Measurements from ENCODE around the gene MYH8.

The MYH8 gene

DNA sequence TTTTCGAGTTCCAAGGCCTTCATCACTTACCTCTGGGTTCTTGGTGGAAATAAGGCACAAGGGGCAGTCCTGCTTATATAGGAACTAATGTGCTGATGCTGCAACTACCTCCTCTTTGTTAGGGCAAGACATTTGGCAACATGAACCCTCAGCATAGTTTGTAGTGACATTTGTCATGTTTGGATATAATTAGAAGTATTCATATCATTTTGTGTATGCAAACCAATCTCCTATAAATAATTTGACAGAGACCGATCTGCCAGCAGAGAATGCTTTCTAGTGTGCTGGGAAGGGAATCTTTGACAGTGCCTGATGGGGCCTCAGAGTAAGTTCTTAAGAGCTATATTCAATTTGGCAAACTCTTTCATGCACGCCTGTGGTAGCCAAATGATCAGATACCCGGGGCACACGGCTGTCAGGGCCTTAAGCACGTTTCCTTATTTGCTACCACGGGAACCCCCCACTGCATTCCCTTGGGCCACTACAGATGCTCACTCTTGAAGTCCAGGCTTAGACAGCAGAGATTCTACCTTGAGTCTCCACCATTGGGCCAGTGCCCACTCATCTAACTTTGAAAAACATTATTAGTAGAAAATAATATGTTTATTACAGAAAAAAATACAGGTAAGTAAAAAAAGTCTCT is at the start of gene MYH8:
Gene MYH8 (minus strand): TSS at position 51 of the 643 bp plus-strand sequence. CDS start 1,723 bp downstream, outside the sequence.
- no peak for DNase-seq

DNA sequence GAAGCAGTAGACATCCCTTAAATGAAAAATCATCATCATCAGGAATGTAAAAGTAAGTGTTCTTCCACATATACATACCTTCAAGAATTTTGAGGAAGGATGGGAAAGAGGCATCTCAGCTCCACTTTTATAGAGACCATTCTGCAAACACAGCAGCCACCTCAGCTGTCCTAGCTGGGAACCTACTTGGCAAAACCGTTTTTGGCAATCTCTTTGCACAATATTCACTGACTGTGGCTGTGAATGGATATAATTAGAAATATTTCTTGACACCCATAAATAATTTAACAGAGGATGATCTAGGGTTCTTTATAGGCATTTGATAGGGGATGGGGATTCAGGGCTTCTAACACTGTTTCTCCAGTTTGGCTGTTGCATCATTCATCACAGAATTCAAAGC is 47.7 kb upstream of the MYH8 start, which contains the start of gene MYH4:
Gene MYH4 (minus strand): TSS at position 101 of the 400 bp plus-strand sequence. CDS start 2,814 bp downstream, outside the sequence.
- DNase-seq: no peak

DNA sequence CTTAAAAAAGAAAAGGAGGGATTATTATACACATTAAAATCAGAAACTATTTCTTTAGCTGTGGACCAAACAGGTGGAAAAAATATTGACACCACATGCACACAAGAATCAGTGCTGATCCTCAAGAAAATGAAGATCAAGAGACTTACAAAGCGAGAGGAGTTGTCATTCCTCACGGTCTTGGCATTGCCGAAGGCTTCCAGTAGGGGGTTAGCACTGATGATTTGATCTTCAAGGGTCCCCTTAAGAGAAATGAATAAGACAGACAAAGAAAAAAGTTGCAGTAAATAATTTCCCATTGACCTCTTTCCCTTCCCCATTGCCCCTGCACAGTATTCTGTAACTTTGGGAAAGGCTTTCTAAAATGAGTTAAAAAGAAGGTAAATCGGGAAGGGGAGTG is 41.7 kb upstream of the MYH8 start:
- no peak for DNase-seq

DNA sequence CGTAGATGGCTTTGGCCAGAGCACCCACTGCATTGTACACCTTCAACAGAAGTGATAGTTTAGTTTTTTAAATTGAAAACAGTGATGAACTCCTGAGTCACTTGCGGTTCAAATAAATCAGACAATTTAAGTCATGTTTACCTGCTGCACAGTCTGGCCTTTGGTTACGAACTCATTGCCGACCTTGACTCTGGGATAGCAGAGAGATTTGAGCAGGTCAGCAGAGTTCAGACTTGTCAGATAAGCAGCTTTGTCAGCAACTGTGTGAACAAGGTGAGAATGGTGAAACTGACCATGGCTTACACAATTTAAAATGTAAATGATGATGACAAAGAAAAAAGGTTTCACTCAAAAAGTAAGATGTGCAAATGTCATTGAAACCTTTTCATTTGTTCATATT is 38.3 kb upstream of the MYH8 start:
- no peak for DNase-seq

DNA sequence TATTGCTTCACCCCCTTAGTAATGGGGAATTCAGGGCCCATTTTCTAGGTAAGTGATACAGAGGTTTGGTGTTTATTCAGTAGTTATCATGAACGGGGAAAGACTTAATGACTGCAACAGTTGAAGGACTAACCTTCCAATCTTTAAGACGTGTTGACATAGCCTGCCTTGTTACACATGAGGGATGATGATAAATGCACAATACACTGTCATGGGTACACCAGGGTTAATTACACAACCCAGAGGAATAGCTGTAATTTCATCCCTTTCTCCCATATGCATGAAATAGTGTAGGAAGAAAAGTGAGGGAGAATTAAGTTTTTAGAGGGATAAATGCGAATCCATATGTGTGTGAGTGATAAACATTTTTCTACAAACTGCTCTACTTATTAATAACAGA is 37.0 kb upstream of the MYH8 start:
- no peak for DNase-seq

DNA sequence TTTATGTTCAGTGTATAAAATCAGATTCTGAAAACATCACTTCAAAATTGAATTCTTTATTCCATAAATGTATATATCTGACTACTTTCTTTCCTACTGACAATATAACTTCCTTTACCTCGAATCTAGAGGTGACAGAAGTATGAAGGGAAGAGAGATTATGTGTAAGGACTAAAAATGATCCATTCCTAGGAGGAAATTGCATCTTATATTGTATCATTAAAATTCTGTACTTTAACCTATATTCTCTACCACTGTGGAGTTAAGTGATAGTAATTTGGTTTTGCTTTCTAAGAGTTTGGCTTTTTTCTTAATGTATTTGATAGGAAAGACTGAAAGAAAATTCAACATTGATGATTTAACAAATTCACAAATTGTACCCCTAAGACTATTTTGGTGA is 36.2 kb upstream of the MYH8 start:
- DNase-seq: no peak

DNA sequence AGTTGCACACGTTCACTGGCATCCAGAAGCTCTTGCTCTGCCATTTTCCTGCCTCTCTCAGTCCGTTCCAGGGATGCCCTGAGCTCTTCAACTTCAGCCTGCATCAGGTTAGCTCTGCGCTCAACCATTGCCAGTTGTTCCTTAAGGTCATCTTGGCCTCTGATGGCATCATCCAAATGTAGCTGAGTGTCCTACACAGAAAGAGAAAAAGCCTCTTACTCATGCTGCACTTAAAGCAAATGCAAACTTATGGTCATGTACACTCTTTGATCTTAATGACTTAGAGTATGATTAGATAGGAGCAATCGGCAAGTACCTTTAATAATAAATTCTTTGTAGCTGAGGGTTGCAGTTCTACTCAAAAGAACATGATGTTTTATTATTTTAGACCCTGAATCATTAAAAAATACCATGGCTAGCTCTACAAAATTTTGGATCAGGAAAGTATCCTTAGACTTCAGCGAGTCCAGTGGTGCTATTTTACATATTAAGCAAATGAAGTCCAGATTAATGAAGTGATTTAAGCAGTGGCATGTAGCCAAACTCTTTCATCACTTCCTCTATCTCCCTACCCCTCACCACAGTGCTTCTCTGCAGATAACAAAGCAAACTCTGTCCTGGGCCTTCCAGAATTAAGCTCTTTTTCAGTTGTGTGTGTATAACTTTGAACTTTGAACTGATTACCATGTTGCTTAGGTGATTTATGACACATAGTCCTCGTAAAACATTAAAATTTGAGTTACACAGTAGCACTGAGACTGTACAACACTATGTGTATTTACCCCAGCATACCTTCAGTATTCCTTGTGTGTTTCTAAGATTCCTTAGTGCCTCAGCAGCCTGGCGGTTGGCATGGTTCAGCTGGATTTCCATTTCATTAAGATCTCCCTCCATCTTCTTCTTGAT is 25.5 kb upstream of the MYH8 start:
- DNase-seq: no peak

DNA sequence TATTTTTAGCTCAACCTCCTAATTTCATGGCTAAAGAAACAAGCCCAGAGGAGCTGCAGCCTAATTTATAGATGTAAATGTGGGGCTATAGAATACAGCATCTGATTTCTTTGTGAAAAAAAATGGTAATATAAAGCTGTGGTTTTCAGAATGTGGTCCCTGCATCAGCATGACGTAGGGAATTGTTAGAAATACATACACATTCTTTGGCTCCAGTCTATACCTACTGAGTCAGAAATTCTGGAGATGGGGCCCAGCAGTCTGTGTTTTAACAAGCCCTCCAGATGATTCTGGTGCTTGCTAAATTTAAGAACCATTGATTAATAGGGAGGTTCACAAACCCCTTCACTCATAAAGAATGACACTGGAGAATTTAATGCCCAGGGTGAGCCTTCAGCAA is 18.1 kb upstream of the MYH8 start:
- no peak for DNase-seq

DNA sequence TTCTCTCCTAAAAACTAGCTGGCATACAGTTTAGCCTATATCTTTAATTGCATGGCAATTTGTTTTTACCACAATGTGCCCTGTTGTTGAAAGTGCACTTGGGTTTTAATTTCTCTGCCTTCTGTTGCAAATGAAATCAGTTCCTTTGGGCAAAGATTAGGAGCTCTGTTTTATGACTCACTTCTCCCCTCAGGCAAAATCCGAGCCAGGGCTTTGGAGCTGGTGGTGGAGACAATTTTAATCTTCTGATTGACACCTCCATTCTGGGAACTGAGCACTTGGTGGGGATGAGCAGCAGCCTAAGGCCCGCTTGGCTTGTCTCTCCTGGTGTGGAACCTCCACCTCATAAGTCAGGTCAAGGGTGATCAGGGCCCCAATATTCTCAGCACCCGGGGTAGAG is 13.3 kb upstream of the MYH8 start:
- DNase-seq: no peak

DNA sequence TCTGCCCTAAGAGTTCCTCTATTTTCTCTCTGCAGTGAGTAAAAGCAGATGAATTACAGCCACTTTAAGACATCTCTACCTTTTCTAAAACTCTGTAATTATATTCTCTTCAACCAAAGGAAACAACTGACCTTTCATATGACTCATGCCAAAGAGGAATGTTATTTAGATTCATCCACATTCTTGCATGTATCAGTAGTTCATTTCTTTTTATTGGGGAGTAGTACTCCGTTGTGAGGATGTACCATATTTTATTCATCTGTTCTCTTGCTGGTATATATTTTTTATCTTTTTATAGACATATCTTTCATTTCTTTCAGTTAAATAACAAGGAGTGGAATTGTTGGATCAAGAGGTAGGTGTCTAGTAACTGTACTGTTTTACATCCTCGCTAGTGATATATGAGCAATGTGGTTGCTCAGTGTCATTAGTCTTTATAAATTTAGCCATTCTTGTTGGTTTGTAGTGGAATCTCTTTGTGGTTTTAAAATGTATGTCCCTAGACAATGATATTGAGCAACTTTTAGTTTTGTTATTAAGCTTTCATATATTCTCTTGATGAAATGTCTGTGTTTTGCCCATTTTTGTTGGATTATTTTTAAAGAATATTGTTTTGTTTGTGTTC is 7.8 kb upstream of the MYH8 start:
- DNase-seq: no peak

DNA sequence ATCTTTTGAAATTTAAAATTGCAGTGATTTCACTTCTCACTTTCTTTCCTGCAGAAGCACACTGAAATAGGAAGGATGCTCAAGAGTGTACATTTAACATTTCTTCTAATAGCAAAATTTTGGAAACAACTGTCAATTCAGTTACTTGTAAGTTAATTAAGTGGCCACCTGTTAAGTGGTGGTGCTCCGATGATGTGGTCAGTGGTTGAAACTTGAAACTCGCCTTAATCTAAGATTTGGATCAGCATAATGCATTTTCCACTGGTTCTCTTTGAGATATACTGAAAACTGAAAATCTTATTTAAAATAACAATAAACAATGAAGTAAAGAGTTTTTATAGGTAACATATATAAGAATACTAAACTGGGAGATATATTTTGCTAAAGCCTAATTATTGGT is 7.0 kb upstream of the MYH8 start:
- no peak for DNase-seq

DNA sequence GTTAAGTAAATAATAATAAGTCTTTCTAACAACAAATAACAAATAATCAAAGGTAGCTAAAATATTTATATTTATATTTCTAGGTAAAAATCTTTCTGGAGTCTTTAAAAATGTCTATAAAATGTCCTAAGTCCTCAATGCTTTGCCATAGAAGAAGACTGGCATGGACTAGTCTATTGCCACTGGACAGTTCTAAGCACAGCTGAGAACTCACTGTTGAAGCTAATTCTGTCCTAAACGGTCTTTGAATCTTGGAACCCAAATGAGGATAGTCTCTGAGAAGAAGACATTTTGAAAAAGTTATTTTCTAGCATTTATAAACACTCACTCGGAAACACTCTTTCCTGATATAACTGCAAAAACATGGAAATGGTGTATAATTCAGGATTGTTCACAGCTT is 539 bp downstream of the MYH8 start:
- no peak for DNase-seq

DNA sequence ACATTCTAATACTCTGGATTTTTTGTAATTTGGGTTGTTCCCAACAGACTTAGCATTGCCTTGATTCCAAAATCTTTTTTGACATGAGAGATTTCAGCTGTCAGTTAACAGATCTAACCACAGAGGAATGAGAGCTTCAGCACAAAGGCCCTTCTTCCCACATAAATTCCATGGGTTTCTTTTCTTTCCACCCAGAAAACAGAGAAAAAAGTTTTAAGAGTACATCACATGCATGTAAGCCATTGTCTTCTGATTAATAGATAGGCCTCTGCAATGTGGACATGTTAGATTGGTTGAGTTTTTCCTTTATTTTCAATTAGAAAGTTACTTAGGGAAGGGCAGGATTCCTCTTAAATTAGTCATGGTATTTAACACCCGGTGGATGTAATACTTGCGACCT is 939 bp downstream of the MYH8 start:
- DNase-seq: no peak

DNA sequence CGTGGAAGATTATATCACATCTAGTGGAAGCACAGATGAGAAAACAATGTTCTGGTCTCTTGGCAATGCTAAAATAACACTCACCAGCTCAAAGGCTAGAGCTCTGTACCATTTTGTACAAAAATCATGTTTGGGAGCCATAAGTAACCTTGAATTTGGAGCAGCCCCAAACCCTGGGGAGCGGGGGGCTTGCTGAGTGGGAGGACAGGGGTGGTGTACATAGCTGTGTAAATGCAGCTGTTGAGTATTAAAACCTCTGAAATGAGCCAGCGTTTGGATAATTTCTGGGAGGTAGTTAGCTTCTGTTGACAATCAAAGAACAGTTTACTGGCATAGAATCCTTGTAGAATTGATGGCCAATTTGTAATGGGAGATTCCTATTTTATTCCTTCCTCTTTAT is 4.3 kb downstream of the MYH8 start:
- DNase-seq: no peak

DNA sequence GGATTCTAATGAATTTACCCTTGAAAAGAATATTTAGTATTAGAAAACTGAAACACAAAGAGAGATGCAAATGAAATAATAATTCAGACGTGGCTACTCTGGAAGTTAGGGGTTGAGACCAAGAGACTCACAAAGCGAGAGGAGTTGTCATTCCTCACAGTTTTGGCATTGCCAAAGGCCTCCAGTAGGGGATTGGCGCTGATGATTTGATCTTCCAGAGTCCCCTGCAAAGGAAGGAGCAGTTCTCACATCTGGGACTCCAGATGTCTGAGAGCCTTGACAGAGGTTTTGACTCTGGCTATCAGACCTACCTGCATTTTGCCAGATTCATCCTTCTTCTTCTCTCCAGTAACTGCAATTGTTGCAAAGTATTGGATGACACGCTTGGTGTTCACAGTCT is 6.6 kb downstream of the MYH8 start:
- no peak for DNase-seq

DNA sequence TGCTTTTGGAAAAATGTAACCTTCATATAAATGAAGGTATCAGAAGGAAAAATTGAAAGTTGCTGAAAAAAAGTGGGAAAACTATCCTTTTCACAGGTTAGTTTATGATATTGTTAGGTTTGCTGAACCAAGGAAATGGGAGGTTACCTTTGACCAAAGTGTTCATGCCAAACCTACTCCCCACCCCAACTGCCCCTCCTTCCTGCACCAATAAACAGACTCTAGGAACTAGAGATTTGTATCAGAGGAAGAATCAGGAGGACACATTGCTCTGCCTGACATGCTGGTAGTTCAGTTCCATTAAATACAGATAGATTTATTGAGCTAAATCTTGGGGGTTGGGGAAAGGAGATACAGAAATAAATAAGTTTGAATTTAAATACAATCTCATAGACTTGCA is 18.2 kb downstream of the MYH8 start:
- no peak for DNase-seq

DNA sequence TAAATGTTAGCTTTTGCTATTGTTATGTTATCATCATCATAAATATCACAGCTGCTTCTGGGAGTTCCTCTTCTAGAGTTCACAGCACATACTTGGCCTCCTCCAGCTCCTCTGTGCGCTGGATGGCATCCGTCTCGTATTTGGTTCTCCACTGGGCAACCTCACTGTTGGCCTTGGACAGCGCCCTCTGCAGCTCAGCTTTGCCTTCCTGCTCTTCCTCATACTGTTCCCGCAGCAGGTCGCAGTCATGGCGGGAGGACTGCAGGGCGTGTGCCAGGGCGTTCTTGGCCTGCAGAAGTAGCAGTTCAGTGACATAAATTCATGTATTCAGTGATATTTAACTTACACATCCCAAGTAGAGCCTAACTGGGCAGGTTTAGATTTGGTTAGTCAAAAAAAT is 23.4 kb downstream of the MYH8 start:
- no peak for DNase-seq

DNA sequence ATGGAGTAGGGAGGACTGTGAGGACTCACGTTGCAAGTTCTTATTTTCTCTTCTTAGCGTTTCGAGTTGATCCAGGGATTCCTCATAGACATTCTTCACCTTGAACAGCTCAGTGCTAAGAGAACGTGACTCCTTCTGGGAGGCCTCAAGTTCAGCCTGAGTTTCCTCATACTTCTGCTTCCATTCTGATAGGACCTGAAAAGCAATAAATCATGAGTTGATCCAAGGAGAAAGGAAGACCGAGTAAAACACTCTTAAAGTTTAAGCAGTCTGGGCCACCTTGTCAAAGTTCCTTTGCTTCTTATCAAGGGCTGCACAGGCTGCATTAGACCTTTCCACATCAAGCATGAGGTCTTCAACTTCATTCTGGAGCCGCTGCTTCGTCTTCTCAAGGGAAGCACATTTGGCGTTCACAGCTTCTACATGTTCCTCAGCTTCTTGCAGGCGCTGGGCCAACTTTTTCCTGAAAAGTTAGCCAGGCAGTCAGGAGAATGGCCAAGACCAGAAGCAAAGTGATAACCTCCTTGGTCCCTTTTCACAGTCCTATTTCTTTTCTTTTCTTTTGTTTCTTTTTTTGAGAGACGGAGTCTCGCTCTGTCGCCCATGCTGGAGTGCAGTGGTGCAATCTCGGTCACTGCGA is 25.1 kb downstream of the MYH8 start:
- DNase-seq: no peak

DNA sequence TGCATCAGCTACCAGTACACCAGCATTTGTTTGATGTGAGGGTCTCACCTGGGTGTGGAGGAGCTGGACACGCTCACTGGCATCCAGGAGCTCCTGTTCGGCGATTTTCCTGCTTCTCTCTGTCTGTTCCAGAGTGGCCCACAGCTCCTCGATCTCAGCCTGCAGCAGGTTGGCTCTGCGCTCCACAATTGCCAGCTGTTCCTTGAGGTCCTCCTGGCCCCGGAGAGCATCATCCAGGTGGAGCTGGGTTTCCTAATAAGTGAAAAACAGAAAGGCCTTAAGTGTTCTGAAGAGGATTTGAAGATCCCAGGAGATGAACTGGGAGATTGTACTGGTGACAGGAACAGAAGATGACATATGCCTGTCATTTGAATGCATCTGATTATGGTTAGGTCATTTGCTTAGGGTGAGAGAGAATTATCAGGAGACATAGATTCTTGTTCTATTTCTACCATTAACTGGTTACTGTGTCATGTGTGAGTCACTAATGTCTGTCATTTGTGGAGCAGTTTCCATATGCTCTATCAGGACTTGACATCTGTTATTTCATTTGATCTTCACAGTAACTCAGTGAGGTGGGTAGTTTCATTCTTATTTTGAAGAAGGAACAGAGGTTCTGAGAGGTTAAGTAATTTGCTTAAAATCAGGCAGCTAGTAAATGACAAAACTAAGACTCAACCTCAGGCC is 27.4 kb downstream of the MYH8 start:
- no peak for DNase-seq

DNA sequence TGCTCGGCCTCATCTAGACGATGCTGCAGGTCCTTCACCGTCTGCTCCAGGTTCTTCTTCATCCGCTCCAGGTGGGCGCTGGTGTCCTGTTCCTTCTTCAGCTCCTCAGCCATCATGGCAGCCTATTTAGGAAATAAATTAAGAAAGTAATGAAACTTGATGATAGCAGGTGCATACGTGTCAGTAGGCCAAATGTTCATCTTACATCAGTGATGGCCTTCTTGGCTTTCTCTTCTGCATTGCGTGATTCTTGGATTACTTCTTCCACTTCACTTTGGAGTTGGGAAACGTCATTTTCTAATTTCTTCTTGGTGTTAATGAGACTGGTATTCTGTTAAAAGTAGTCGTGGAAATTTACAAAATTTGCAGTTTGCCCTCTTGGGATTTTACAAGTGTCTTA is 28.9 kb downstream of the MYH8 start:
- no peak for DNase-seq

DNA sequence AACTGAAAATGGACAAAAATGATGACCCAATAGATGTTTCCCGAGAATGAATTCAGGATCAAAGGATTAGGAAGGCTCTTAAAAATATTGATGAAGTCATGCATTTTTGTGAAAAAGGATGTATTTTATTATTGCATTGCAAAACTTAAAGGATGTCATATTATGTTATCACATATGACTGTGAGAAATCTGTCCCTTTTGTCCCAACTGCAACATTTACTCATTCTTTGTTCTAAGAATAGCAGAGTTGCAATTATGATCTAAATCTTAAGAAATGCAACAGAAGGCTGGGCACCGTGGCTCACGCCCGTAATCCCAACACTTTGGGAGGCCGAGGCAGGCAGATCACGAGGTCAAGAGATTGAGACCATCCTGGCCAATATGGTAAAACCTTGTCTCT is 35.9 kb downstream of the MYH8 start:
- no peak for DNase-seq

DNA sequence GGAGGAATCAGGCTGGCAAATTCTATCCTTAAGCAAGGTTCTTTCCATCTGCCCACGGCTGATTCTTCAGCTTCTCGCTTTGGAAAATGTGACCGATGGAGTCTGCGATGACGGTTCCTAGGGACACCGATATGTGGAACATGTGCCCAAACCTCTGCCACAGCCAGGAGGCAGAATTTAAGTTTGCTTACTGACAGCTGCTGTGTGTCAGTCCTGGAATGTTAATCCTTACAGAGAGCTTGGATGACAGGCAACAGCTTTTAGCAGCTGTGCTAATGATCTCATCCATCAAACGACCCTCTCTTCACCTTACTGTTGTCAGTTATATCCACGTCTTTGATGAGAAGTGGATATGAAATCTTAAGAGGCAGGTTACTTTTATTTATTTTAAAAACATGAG is 37.6 kb downstream of the MYH8 start:
- no peak for DNase-seq

Measured in activated T-cell treated with anti-CD3 and anti-CD28 coated beads, Interleukin-2, amount 50 U/mL, for 48 hours (primary cell).